ENCODE results near the gene NR2F1-AS1. TPM values are rescaled to one million over a fixed set of nuclear protein-coding genes. Genes with fewer than 3 reads are reported as not detected.

NR2F1-AS1 gene
- total RNA-seq, 2 donors from 2014 or later, result 11.9 to 12.4 TPM

DNA sequence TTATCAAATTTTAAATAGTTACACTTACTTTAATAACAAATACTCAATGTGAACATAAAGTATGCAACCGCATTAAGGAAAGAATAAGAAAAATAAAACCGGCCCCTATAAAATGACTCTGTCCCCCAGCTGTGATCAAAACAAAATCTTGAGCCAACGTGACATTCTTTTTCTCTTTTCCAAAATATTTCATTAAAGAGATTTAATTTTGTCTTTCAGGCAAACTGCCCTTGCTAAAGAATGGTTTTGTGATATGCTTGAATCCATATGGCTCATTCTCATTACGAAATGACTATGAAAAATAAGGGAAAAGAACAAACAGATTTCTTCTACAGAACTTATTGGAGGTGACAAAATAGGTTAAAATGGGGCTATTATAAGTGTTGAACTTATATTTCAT lies 197.0 kb downstream of the NR2F1-AS1 start:
- H3K4me3 ChIP-seq, result no peak overlapping the region
- TF ChIP-seq, protein P1, sequence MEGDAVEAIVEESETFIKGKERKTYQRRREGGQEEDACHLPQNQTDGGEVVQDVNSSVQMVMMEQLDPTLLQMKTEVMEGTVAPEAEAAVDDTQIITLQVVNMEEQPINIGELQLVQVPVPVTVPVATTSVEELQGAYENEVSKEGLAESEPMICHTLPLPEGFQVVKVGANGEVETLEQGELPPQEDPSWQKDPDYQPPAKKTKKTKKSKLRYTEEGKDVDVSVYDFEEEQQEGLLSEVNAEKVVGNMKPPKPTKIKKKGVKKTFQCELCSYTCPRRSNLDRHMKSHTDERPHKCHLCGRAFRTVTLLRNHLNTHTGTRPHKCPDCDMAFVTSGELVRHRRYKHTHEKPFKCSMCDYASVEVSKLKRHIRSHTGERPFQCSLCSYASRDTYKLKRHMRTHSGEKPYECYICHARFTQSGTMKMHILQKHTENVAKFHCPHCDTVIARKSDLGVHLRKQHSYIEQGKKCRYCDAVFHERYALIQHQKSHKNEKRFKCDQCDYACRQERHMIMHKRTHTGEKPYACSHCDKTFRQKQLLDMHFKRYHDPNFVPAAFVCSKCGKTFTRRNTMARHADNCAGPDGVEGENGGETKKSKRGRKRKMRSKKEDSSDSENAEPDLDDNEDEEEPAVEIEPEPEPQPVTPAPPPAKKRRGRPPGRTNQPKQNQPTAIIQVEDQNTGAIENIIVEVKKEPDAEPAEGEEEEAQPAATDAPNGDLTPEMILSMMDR (IDR thresholded peaks at IDR 0.05), result no peak
- TF ChIP-seq POLR2AphosphoS5 (IDR thresholded peaks at IDR 0.05), result no peak
- no peak for TF ChIP-seq POLR2A (IDR thresholded peaks at IDR 0.05)
- no peaks in the 10 kb centered on the region for H3K9me3 ChIP-seq
- DNase-seq (ENCODE audit: low spot score), result no peak
- no peaks in the 10 kb centered on the region for H3K27me3 ChIP-seq (replicated peaks; ENCODE audit: insufficient read depth)
- intact Hi-C loops (cut with DNase I), result no loop called here
- no peak overlapping the region for H3K27ac ChIP-seq
- H3K4me1 ChIP-seq (replicated peaks), result no peaks in the 10 kb centered on the region
- no peaks in the 10 kb centered on the region for H3K36me3 ChIP-seq
- 95% methylated on average over 4 of the region's 4 CpGs for WGBS

DNA sequence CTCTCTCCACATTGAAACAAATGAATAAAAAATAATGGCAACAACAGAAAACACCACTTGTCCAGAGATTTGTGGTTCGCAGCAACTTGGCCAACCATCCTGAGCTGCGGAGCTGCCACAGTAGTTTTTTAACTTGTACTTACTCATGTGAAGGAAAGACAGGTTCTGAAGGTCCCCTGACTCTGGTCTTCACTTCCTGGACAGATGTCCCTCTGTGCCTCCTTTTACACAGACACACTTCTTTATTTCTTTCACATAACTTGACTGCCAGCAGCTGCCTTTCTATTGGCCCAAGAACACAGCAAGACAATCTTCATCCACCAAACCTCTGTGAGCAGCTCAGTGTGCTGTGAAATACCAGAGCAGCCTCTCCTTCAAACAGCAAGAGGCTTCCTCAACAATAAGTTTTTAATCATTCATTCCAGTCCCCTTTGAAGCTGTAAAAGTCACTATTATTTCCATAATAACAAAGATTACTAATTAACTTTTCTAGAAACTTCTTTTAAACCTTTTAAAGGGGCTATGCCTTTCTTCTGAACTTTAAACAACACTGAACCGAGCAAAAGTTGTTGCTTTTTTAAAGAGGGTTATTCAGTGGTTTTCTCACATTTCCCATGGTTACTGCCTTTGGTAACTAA lies 198.7 kb downstream of the NR2F1-AS1 start:
- Histone ChIP-seq H3K36me3 (no peaks in the 10 kb centered on the region), H3K4me3 (no peak overlapping the region), H3K4me1 (replicated peaks) (no peaks in the 10 kb centered on the region), H3K27me3 (replicated peaks; ENCODE audit: insufficient read depth) (no peaks in the 10 kb centered on the region), H3K27ac (no peak overlapping the region), H3K9me3 (no peaks in the 10 kb centered on the region)
- DNase-seq (ENCODE audit: low spot score), result no peak
- intact Hi-C loops (cut with DNase I), result no loop called here
- 83% methylated on average over 3 of the region's 3 CpGs for WGBS
- TF ChIP-seq POLR2A (IDR thresholded peaks at IDR 0.05), result no peak
- TF ChIP-seq, protein P1 (IDR thresholded peaks at IDR 0.05), result no peak
- no peak for TF ChIP-seq POLR2AphosphoS5 (IDR thresholded peaks at IDR 0.05)

DNA sequence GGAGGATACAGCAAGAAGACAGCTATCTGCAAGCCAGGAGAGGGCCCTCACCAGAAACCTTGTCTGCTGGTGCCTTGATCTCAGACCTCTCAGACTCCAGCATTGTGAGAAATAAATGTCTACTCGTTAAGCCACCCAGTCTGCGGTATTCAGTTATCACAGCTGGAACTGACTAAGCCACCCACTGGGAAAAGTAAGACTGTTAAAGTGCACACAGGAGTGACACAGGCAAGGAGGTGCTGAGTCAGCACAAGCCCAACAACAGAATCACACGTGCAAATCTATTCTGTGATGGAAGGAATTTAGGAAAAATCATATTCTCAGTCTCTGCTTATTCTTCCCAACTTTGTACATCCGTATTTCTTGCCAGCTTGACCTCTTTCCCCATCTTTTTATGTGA lies 200.0 kb downstream of the NR2F1-AS1 start:
- no peaks in the 10 kb centered on the region for H3K9me3 ChIP-seq
- H3K36me3 ChIP-seq, result no peaks in the 10 kb centered on the region
- no peaks in the 10 kb centered on the region for H3K4me1 ChIP-seq (replicated peaks)
- no peak for DNase-seq (ENCODE audit: low spot score)
- no peaks in the 10 kb centered on the region for H3K27me3 ChIP-seq (replicated peaks; ENCODE audit: insufficient read depth)
- no peak overlapping the region for H3K27ac ChIP-seq
- intact Hi-C loops (cut with DNase I), result no loop called here
- 84% methylated on average over 4 of the region's 4 CpGs for WGBS
- no peak overlapping the region for H3K4me3 ChIP-seq
- TF ChIP-seq, protein P1 (IDR thresholded peaks at IDR 0.05), result no peak
- TF ChIP-seq POLR2A (IDR thresholded peaks at IDR 0.05) (no peak), POLR2AphosphoS5 (IDR thresholded peaks at IDR 0.05) (no peak)

DNA sequence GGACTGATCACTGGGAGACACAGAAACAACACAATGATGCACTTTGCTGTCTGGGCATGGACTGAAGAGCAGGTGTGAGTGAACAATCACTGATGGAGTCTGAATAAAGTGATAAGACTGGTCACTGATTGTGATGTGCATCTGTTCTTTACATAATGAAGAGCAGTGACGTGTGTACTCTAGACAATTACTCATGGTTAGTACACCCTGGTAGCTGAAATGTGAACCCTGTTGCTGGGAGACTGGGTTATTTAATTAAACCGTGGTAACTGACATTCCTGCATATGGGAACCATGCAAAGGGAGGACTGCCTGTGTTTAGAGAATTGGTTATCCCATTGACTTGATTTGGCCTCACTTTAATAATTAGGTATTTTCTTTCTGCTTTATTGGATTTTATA lies 202.9 kb downstream of the NR2F1-AS1 start:
- Histone ChIP-seq H3K4me3 (no peak overlapping the region), H3K4me1 (replicated peaks) (no peaks in the 10 kb centered on the region), H3K27me3 (replicated peaks; ENCODE audit: insufficient read depth) (no peaks in the 10 kb centered on the region), H3K9me3 (no peaks in the 10 kb centered on the region), H3K36me3 (no peaks in the 10 kb centered on the region), H3K27ac (no peak overlapping the region)
- intact Hi-C loops (cut with DNase I), result no loop called here
- 57% methylated on average over 2 of the region's 2 CpGs for WGBS
- TF ChIP-seq POLR2AphosphoS5 (IDR thresholded peaks at IDR 0.05), result no peak
- TF ChIP-seq, protein P1 (IDR thresholded peaks at IDR 0.05), result no peak
- no peak for TF ChIP-seq POLR2A (IDR thresholded peaks at IDR 0.05)
- DNase-seq (ENCODE audit: low spot score), result no peak

DNA sequence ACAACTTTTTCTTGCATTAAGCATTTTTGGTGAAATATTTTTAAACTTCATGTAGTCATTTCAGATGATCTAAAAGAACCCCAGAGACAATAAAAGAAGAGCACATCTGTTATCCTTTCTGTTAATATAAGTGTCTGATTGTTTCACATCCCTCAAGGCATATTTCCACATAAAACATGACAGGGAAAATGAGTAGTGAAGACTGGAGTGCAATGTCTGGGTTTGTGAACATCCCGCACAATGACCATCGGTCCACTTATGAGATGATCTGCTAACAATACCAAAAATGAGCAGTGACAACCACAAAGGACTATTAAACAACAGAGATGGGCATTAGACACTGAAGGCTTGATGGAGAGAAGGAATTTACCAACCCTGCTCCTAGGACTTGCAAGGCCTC lies 209.1 kb downstream of the NR2F1-AS1 start:
- 48% methylated on average over 2 of the region's 2 CpGs for WGBS
- no peaks in the 10 kb centered on the region for H3K36me3 ChIP-seq
- TF ChIP-seq POLR2A (IDR thresholded peaks at IDR 0.05), result no peak
- no peak for TF ChIP-seq POLR2AphosphoS5 (IDR thresholded peaks at IDR 0.05)
- TF ChIP-seq, protein P1 (IDR thresholded peaks at IDR 0.05), result no peak
- intact Hi-C loops (cut with DNase I), result no loop called here
- no peaks in the 10 kb centered on the region for H3K4me1 ChIP-seq (replicated peaks)
- no peak overlapping the region for H3K4me3 ChIP-seq
- H3K9me3 ChIP-seq, result no peaks in the 10 kb centered on the region
- H3K27me3 ChIP-seq (replicated peaks; ENCODE audit: insufficient read depth), result no peaks in the 10 kb centered on the region
- no peak for DNase-seq (ENCODE audit: low spot score)
- H3K27ac ChIP-seq, result no peak overlapping the region

Data from prostate gland (tissue), 2 donors.